ENCODE data around the gene SLC2A11.

The SLC2A11 gene

DNA sequence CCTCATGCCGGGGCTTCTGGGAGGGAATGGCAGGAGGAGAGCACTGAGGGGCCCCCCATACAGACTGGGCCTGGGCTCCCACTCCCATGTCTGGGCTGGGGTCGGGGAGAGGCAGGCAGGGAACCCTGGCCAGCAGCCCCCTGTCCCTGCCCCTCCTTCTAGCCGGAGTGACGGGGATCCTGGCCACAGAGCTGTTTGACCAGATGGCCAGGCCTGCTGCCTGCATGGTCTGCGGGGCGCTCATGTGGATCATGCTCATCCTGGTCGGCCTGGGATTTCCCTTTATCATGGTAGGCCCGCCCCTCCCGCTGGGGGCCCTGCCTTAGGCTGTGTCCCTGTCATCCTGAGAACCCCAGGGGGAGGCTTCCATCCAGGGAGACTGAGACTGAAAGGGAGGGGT, 26.5 kb downstream of the SLC2A11 start:
- DNase-seq (ENCODE audit: low spot score in 2 of 2) (no peak), ATAC-seq (no peak)
- Mint-ChIP-seq H3K27ac (no peak overlapping the region), H3K36me3 (no peaks in the 10 kb centered on the region), H3K4me1 (peaks cover 6% of the 10 kb centered on the region), H3K4me3 (no peak overlapping the region), H3K9me3 (no peaks in the 10 kb centered on the region)

DNA sequence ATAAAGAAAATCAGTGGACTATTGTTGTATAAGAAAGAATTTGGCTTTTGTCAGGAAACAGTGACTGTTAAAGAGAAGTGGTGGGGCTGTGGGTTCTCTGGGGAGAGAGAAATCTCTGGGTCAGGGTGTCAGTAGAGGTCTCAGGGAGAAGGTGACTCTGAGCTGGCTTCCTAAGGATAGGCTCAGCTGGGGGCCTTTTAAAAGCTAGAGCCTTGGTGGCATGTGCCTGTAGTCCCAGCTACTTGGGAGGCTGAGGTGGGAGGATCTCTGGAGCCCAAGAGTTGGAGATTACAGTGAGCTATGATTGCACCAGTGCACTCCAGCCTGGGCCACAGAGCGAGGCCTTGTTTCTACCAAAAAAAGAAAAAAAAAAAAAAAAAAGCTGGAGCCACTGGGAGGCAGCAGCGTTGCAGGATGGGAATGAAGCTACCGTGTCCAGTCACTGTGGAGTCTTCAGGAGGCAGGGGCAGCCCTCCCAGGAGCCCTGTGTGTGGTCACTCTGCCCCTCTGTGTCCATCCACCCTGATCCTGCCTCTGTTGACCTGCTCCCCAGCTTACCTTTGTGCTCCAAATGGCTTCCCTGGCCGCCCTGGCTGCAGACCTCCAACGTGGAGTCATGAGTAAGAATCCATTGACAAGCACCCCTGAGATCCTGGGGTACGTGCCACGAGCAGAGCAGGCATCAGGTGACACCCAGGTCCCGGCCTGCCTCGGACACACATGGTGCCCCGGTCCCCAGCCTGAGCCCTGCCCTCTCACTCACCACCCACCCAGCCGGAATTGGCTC, 31.1 kb downstream of the SLC2A11 start:
- Mint-ChIP-seq H3K4me3 (no peak overlapping the region), H3K4me1 (peaks cover 13% of the 10 kb centered on the region), H3K27ac (no peak overlapping the region), H3K36me3 (peaks cover 2% of the 10 kb centered on the region), H3K9me3 (no peaks in the 10 kb centered on the region)
- ATAC-seq, result no peak
- DNase-seq (ENCODE audit: low spot score in 2 of 2), result no peak

DNA sequence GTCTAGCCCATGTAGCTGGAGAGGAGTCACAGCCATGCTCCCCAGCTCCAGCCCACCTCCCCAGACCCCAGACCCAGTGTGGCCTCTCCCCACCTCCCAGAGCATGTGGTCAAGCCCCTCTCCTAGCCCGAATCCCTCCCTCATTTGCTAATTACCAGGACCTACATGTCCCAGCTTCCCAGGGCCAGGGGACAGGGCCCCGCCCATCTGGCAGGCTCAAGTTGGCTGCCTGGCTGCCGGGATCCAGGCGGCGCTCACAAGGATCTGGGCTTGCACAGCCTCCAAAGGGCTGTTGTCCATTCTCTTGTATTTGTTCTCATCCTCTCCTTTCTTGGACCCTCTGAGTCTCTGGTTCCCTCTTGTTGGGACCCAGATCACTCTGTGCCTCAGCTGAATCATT, 31.9 kb downstream of the SLC2A11 start:
- Mint-ChIP-seq H3K4me1 (peaks cover 19% of the 10 kb centered on the region), H3K27ac (no peak overlapping the region), H3K9me3 (no peaks in the 10 kb centered on the region), H3K4me3 (no peak overlapping the region), H3K36me3 (peaks cover 10% of the 10 kb centered on the region)
- ATAC-seq, result no peak
- no peak for DNase-seq (ENCODE audit: low spot score in 2 of 2)

DNA sequence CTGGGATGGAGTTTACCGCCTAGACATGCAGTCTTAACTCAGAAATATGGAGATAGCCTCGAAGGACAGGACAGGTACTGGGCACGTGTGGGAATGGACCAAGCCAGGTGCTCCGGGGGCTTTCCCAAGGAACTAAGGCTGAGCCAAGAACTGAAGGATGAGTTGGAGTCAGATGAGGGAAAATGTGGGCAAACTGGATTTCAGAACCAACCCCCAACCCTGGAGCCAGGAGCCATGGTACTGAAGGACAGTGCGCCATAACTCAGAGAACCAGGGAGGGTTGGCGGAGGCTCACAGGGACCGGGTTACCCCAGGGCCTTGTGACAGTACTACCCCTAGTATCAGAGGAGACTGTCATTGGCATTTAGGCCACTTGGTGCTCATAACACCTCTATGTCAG, 34.1 kb downstream of the SLC2A11 start:
- peak overlapping the region; percentile 92 for H3K4me3 Mint-ChIP-seq
- H3K4me1 Mint-ChIP-seq, result peaks cover 31% of the 10 kb centered on the region
- peak overlapping the region; percentile 60 for H3K27ac Mint-ChIP-seq
- DNase-seq (ENCODE audit: low spot score in 2 of 2), result no peak
- H3K36me3 Mint-ChIP-seq, result peaks cover 31% of the 10 kb centered on the region
- ATAC-seq, result no peak
- H3K9me3 Mint-ChIP-seq, result no peaks in the 10 kb centered on the region

DNA sequence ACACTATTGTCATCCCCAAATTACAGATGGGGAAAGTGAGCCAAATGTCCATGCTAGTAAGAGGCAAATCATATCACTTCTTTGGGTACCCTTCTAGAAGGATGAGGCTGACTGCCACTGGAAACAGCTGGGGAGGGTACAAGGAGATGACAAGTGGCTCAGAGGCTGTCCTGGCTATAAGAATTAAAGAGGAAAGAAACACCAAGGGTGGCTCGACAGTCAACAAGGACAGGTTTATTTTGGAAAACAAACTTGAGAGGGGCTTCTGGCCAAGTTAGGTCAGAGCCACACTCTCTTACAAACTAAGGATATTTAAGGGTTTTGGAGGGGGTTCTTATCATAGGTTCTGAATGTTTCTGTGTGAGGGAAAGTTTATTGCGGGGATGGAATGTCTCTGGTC, 34.5 kb downstream of the SLC2A11 start:
- Mint-ChIP-seq H3K27ac (peak overlapping the region; percentile 99), H3K4me3 (peak overlapping the region; percentile 92), H3K9me3 (no peaks in the 10 kb centered on the region), H3K4me1 (peaks cover 35% of the 10 kb centered on the region), H3K36me3 (peaks cover 35% of the 10 kb centered on the region)
- ATAC-seq, result no peak
- no peak for DNase-seq (ENCODE audit: low spot score in 2 of 2)

DNA sequence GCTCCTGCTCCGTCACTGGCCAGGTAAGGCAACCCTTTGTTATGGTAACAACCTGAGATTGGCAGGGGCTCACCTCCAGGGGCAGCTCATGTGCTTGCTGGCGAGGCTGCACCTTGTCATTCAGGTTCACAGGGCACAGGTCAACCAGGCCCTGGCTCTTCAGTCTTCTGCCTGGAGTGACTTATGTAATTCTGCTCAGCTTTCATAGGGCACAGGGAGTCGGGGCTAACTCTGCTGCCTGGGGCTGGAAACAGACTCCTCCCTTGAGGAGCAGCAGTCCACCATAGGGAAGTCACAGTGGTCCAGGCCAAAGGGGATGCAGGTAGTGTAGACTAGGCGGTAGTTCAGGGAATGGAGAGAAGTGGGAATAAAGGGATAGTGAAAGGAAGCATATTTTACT, 35.0 kb downstream of the SLC2A11 start:
- Mint-ChIP-seq H3K4me1 (peaks cover 38% of the 10 kb centered on the region), H3K4me3 (peak overlapping the region; percentile 92), H3K36me3 (peaks cover 41% of the 10 kb centered on the region), H3K27ac (peak overlapping the region; percentile 99), H3K9me3 (no peaks in the 10 kb centered on the region)
- DNase-seq (ENCODE audit: low spot score in 2 of 2), result no peak
- ATAC-seq, result no peak

DNA sequence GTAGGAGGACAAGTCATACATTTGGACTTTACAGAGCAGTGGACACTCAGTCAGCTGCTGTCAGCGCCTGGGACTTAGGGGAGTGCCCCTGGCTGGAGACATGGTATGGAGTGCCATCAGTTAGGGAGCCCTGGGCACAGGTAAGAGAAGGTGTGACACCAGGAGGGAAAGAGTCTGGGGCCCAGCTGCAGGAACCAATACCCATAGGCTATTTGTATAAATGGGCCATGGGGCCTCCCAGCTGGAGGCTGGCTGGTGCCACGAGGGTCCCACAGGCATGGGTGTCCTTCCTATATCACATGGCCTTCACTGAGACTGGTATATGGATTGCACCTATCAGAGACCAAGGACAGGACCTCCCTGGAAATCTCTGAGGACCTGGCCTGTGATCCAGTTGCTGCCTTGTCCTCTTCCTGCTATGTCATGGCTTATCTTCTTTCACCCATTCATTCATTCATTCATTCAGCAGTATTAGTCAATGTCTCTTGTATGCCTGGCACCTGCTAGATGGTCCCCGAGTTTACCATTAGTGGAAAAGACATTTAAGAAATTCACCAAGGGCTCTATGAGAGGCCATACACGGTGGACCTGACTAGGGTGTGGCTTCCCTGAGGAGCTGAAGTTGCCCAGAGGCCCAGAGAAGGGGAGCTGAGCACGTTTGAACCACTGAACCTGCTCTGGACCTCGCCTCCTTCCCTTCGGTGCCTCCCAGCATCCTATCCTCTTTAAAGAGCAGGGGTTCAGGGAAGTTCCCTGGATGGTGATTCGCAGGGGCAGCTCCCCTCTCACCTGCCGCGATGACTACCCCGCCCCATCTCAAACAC, 35.7 kb downstream of the SLC2A11 start:
- Mint-ChIP-seq H3K9me3 (no peaks in the 10 kb centered on the region), H3K4me1 (peaks cover 38% of the 10 kb centered on the region), H3K36me3 (peaks cover 46% of the 10 kb centered on the region), H3K27ac (peak overlapping the region; percentile 99), H3K4me3 (peak overlapping the region; percentile 92)
- no peak for DNase-seq (ENCODE audit: low spot score in 2 of 2)
- no peak for ATAC-seq

DNA sequence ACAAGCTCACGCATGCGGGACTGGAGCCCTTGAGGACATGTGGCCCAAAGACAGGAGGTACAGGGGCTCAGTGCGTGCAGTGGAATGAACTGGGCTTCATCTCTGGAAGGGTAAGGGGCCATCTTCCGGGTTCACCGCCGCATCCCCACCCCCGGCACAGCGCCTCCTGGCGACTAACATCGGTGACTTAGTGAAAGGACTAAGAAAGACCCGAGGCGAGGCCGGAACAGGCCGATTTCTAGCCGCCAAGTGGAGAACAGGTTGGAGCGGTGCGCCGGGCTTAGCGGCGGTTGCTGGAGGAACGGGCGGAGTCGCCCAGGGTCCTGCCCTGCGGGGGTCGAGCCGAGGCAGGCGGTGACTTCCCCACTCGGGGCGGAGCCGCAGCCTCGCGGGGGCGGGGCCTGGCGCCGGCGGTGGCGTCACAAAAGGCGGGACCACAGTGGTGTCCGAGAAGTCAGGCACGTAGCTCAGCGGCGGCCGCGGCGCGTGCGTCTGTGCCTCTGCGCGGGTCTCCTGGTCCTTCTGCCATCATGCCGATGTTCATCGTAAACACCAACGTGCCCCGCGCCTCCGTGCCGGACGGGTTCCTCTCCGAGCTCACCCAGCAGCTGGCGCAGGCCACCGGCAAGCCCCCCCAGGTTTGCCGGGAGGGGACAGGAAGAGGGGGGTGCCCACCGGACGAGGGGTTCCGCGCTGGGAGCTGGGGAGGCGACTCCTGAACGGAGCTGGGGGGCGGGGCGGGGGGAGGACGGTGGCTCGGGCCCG, 36.5 kb downstream of the SLC2A11 start, which contains the start of gene MIF:
Gene MIF (plus strand): TSS at position 439 of the 765 bp plus-strand sequence. CDS start 92 bp downstream, at position 531.
- H3K27ac Mint-ChIP-seq, result peak within 1 kb of the TSS; percentile 99
- peak; percentile 88 for ATAC-seq
- DNase-seq (ENCODE audit: low spot score in 2 of 2), result peak; percentile 99

DNA sequence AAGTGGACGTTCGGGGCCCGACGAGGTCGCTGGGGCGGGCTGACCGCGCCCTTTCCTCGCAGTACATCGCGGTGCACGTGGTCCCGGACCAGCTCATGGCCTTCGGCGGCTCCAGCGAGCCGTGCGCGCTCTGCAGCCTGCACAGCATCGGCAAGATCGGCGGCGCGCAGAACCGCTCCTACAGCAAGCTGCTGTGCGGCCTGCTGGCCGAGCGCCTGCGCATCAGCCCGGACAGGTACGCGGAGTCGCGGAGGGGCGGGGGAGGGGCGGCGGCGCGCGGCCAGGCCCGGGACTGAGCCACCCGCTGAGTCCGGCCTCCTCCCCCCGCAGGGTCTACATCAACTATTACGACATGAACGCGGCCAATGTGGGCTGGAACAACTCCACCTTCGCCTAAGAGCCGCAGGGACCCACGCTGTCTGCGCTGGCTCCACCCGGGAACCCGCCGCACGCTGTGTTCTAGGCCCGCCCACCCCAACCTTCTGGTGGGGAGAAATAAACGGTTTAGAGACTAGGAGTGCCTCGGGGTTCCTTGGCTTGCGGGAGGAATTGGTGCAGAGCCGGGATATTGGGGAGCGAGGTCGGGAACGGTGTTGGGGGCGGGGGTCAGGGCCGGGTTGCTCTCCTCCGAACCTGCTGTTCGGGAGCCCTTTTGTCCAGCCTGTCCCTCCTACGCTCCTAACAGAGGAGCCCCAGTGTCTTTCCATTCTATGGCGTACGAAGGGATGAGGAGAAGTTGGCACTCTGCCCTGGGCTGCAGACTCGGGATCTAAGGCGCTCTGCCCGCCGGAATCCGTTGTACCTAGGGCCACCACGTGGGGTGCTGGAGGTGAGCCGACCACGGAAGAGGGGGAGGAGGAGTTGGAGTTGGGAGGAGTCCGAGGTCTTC, 37.3 kb downstream of the SLC2A11 start:
- H3K4me1 Mint-ChIP-seq, result peaks cover 38% of the 10 kb centered on the region
- H3K9me3 Mint-ChIP-seq, result no peaks in the 10 kb centered on the region
- H3K27ac Mint-ChIP-seq, result peak overlapping the region; percentile 99
- DNase-seq (ENCODE audit: low spot score in 2 of 2) (peak; percentile 41 to 85), ATAC-seq (peak; percentile 55)
- peak overlapping the region; percentile 92 for H3K4me3 Mint-ChIP-seq
- peaks cover 46% of the 10 kb centered on the region for H3K36me3 Mint-ChIP-seq

More for the DNA sequence above, 36.5 kb downstream of the SLC2A11 start, which contains the start of gene MIF:
- H3K36me3 Mint-ChIP-seq, result peaks cover 46% of the 10 kb centered on the region
- H3K4me3 Mint-ChIP-seq, result peak within 1 kb of the TSS; percentile 92
- peaks cover 38% of the 10 kb centered on the region for H3K4me1 Mint-ChIP-seq
- H3K9me3 Mint-ChIP-seq, result no peaks in the 10 kb centered on the region

DNA sequence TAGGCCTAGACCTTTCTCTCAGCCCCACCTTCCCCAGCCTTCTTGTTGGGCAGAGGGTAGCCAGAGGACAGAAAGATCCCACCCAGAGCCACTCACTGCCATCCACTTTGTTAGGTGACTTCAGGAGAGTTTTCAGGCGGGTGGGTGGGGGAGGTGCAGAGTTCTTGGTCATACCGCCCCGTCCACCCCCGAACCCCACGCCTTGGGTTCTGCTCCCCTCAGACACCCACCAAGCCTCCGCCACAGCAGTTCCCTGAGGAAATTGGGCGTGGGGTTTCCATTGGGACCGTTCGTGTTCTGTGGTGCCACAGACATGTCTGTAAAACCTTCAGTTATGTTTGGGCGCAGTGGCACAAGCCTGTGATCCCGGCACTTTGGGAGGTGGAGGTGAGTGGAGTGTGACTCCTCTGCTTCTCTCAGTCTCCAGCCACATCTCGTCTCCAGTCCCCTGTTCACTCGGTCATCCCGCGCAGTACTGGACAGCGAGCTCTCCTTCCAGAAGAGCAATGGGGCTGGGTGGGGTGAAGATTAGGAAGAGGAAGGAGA, 38.0 kb downstream of the SLC2A11 start:
- H3K27ac Mint-ChIP-seq, result peak overlapping the region; percentile 99
- H3K4me1 Mint-ChIP-seq, result peaks cover 38% of the 10 kb centered on the region
- peak overlapping the region; percentile 92 for H3K4me3 Mint-ChIP-seq
- peaks cover 46% of the 10 kb centered on the region for H3K36me3 Mint-ChIP-seq
- ATAC-seq (no peak), DNase-seq (ENCODE audit: low spot score in 2 of 2) (no peak)
- H3K9me3 Mint-ChIP-seq, result no peaks in the 10 kb centered on the region

DNA sequence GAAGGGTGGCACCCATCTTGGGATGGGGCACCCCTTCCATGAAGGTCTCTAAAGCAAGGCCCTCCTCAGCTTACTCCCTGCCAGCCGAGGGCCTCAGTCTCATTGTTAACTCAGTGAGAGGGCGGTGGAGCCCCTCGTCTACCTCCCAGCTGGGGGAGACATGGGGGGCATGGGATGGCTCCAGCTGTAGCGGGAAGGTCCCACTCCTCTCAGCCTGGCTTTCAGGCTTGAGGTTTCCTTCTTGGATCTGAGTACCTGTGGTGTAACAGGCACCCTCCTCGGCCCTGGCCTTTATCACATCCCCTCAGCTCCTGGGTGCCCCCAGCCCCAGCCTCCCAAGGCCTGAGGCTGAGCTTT, 38.5 kb downstream of the SLC2A11 start:
- Mint-ChIP-seq H3K9me3 (no peaks in the 10 kb centered on the region), H3K4me3 (peak overlapping the region; percentile 92), H3K27ac (peak overlapping the region; percentile 99), H3K36me3 (peaks cover 46% of the 10 kb centered on the region), H3K4me1 (peaks cover 38% of the 10 kb centered on the region)
- ATAC-seq (no peak), DNase-seq (ENCODE audit: low spot score in 2 of 2) (no peak)

DNA sequence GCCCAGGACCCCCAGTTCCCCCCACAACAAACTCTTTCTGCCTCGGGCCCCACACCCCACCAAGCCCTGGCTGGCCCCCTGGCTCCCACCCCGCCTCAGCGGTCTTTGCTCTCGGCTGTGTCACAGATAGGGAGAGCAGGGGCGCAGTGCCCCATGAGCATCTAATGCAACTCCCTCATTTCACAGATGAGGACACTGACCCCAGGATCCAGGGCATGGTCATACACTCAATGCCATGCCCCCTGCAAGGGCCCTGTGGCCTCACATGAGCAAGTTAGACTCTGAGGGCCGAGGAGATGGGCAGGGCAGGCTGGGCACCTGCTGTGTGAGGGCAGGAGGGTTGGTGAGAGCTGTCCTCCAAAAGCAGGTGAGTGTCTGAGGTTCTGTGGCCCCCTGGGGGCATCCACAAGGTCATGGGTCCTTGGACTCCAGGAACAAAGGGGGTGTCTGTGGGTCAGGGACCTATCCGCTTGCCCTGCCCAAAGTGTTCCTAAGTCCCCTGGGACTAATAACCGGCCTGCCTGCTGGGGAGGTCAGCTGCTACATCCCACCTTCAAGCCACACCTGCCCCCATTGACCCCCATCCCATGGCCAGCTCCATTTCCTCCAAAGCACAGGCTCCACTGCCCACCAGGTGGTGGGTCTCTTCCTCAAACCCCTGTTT, 39.0 kb downstream of the SLC2A11 start:
- H3K27ac Mint-ChIP-seq, result peak overlapping the region; percentile 80
- ATAC-seq, result no peak
- peaks cover 38% of the 10 kb centered on the region for H3K4me1 Mint-ChIP-seq
- H3K9me3 Mint-ChIP-seq, result no peaks in the 10 kb centered on the region
- DNase-seq (ENCODE audit: low spot score in 2 of 2), result no peak
- peak overlapping the region; percentile 92 for H3K4me3 Mint-ChIP-seq
- peaks cover 46% of the 10 kb centered on the region for H3K36me3 Mint-ChIP-seq

DNA sequence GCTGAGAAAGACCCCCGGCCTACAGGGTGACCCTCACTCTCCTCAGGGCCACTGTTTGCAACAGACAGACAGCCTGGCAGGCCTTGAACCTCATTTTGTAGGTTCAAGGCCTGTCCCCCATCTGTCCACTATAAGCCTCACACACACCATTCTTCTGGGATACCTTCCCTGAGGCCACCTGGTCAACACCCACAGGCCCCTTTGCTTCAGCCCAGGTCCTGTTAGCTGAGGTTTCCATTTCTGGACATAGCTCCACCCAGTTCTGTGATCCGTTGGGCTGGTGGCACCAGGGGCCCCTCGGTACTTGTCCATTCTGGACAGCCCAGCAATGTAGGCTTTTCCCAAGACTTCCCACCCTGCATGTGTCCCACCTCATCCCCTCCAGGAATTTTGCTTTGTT, 39.6 kb downstream of the SLC2A11 start:
- H3K27ac Mint-ChIP-seq, result peak overlapping the region; percentile 80
- ATAC-seq (no peak), DNase-seq (ENCODE audit: low spot score in 2 of 2) (no peak)
- peaks cover 46% of the 10 kb centered on the region for H3K36me3 Mint-ChIP-seq
- peaks cover 38% of the 10 kb centered on the region for H3K4me1 Mint-ChIP-seq
- peak overlapping the region; percentile 92 for H3K4me3 Mint-ChIP-seq
- no peaks in the 10 kb centered on the region for H3K9me3 Mint-ChIP-seq

All from stimulated activated effector memory CD8-positive, alpha-beta T cell treated with anti-CD3 and anti-CD28 coated beads, Interleukin-12 subunit alpha, Interleukin-12 subunit beta, amount 100 ng/mL, for 72 hours (primary cell).